MV-4-11 (cell line): ENCODE results near the gene STK10.
A peak's percentile ranks its signal among the peaks of the same experiment; 100 is the strongest.
"Not testable (repeated sequence)": the region's sequence is repeated elsewhere in the genome, so short reads cannot be mapped to it uniquely, and the experiment has no call there.

Experiments used
- DNase-seq: peaks from one replicate; lab custom pipeline; 2025; lab: John Stamatoyannopoulos, UW

Gene STK10

GRCh38 chr5:172188033-172188892 is at the start of gene STK10:
STK10 (minus strand) TSS chr5:172188224; CDS start chr5:172188042, 182 bp downstream.
- DNase-seq = peak; percentile 77

DNA sequence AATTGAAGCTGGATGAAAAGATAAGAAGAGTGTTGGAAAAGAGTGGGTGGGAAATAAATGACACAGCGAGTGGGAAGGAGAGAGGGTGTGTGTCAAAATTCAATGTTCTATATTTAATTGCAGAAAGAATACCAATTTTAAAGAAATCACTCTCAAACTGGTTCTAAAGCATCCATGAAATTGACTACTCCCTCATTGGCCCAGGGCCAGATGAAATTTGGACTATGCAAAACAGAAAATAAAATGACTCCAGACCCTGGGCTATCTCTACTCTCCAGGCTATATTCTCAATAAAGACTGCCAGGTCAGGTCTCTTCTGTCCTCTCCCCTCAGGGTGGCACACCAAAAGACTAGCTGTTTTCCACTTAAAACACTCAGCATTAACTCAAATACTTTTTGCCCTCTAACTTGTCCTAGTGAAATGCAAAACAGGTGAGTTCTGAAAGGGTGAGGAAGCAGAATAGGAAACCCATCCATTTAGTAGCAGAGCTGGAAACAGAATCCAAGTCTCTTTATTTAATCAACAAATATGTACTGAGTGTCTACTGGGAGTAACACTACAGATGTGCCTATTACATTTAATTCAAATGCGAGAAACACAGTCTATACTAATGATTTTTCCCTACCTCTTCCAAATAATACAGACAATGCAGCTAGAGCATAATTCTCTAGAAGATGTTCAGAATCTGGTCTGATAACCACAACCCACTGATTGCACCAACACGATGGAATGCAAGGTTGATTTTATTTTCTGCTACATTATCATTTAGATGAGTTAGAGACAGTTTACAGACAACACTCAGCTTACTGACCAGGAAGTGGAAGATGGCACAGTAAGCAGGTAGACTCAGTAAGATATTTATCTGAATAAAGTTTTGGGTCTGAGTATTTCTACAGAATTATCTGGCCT is 48.1 kb upstream of the STK10 start:
- DNase-seq = no peak

GRCh38 chr5:172235132-172235780 is 47.2 kb upstream of the STK10 start:
- peak; percentile 96 for DNase-seq

DNA sequence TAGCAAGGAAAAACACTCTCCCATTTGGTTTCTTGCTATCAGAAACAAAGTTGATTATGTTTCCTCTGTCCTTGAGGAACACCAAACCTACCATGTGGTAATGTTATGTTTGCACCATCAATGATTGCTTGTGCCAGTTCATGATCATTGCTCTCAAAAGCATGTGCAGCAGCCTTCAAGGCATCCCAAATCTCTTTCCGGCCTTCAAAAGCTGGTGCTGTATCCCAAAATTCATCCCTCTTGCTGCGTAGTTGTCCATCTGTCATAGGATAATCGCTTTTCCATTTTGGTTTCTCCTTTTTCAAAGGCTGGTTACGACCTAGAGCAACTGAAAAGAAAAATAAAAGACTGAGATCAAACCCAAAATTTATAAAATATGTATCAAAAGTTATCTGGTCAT is 46.0 kb upstream of the STK10 start:
- no peak for DNase-seq

DNA sequence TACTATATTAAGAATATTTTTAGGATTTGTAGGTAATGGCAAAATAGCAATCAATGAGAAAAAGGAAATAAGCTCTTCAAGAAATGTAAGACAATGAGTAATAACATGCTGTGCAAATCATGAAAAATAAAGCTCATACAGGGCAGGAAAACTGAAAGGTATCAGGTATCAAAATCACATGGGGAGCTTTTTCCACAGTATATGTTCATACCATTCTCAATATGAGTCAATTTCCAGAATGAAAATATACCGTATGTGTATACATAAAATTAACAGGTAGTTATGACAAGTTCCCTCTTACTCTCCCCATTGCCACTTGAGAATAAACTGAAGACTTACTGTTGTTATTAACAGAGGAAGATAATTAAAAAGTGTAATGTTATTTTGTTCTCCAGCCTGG is 41.9 kb upstream of the STK10 start:
- no peak for DNase-seq

GRCh38 chr5:172224996-172225395 is 37.0 kb upstream of the STK10 start:
- DNase-seq = no peak

GRCh38 chr5:172223901-172224873 is 36.2 kb upstream of the STK10 start:
- no peak for DNase-seq

- no peak for DNase-seq
Observed at GRCh38 chr5:172219296-172219695, 31.3 kb upstream of the STK10 start.

DNA sequence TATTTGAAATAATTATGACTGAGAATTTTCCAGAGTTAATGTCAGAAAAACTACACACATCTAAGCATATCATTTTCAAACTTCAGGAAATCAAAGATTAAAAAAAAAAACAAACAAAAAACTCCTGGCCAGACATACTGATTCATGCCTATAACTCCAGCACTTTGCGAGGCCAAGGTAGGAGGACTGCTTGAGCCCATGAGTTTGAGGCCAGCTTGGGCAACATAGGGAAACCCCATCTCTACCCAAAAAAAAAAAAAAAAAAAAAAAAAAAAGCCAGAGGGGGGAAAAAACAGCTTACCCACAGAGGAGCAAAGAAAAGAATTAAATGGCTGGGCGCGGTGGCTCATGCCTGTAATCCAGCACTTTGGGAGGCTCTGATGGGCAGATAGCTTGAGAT is 28.3 kb upstream of the STK10 start:
- no peak for DNase-seq

- no peak for DNase-seq
Observed at GRCh38 chr5:172213126-172213525, 25.1 kb upstream of the STK10 start.

DNA sequence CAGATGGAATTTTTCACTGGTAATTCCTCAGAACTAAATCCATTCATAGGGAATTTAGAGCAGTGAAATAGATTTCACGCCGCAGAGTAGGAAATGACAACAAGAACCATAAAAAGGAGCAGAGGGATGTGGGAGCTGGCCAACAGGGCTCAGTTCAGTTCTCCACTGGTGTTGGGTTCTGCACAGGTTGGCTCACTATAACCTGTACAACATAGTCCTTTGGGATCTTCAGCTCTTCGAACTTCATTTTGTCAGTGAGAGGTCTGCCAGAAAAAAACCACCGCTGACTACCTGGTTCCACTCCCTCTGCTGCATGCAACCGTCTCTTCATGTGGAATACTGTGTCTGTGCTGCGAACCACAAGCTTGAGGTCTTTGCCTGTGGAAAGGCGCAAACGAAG is 23.7 kb upstream of the STK10 start:
- DNase-seq = no peak

- DNase-seq = no peak
Observed at GRCh38 chr5:172209714-172210113, 21.7 kb upstream of the STK10 start.

- DNase-seq = peak; percentile 52
Observed at GRCh38 chr5:172207511-172207910, 19.5 kb upstream of the STK10 start.

DNA sequence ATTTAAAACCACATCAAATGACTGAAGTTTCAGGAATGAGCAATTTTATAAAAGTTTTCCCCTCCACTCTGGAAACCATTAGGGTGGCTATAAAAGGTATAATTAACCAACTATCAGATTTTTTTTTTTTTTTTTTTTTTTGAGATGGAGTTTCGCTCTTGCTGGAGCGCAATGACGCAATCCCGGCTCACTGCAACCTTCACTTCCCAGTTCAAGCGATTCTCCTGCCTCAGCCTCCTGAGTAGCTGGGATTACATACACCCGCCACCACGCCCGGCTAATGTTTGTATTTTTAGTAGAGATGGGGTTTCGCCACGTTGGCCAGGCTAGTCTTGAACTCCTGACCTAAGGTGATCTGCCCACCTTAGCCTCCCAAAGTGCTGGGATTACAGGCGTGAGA is 18.0 kb upstream of the STK10 start:
- peak; percentile 60 for DNase-seq

- no peak for DNase-seq
Observed at GRCh38 chr5:172200476-172200875, 12.5 kb upstream of the STK10 start.

- peak; percentile 24 for DNase-seq
Observed at GRCh38 chr5:172199446-172199845, 11.4 kb upstream of the STK10 start.

- DNase-seq = not testable (repeated sequence)
Observed at GRCh38 chr5:172197775-172198174, 9.8 kb upstream of the STK10 start.

- DNase-seq = no peak
Observed at GRCh38 chr5:172194985-172195774, 7.2 kb upstream of the STK10 start.

GRCh38 chr5:172193872-172194271 is 5.8 kb upstream of the STK10 start, which contains the start of gene EFCAB9:
EFCAB9 (plus strand) TSS chr5:172194172; CDS start chr5:172194173, 1 bp downstream.
- DNase-seq = no peak

- DNase-seq = no peak
Observed at GRCh38 chr5:172189693-172190296, 1.8 kb upstream of the STK10 start.
